ENCODE measurements around the gene COX8A.

COX8A gene

GRCh38 chr11:63979426-63979825 lies 5.0 kb downstream of the COX8A start:
- CTCF ChIA-PET, result interaction anchor here (0.9 to 2.3 kb wide), 2 partner anchors 14 to 34 kb away, joined by 3 to 6 read pairs; no protein-coding TSS in a partner anchor
- no peak for DNase-seq (ENCODE audit: low read depth, low spot score)
- POLR2A ChIA-PET, result no interaction called here
- TF ChIP-seq, protein P1, sequence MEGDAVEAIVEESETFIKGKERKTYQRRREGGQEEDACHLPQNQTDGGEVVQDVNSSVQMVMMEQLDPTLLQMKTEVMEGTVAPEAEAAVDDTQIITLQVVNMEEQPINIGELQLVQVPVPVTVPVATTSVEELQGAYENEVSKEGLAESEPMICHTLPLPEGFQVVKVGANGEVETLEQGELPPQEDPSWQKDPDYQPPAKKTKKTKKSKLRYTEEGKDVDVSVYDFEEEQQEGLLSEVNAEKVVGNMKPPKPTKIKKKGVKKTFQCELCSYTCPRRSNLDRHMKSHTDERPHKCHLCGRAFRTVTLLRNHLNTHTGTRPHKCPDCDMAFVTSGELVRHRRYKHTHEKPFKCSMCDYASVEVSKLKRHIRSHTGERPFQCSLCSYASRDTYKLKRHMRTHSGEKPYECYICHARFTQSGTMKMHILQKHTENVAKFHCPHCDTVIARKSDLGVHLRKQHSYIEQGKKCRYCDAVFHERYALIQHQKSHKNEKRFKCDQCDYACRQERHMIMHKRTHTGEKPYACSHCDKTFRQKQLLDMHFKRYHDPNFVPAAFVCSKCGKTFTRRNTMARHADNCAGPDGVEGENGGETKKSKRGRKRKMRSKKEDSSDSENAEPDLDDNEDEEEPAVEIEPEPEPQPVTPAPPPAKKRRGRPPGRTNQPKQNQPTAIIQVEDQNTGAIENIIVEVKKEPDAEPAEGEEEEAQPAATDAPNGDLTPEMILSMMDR (IDR thresholded peaks at IDR 0.05; ENCODE audit: insufficient read depth, low read length, missing control alignments), result no peak
- H3K4me3 ChIP-seq (ENCODE audit: low read depth, low read length), result no peak overlapping the region

GRCh38 chr11:63985812-63986155 lies 11.4 kb downstream of the COX8A start:
- DNase-seq (ENCODE audit: low read depth, low spot score), result no peak
- ChIA-PET POLR2A (no interaction called here), CTCF (interaction anchor here (1.0 to 3.2 kb wide), 2 partner anchors 15 to 150 kb away, joined by 3 to 34 read pairs; no protein-coding TSS in a partner anchor)
- TF ChIP-seq, protein P1 (IDR thresholded peaks at IDR 0.05; ENCODE audit: insufficient read depth, low read length, missing control alignments), result no peak
- H3K4me3 ChIP-seq (ENCODE audit: low read depth, low read length), result peak overlapping the region; percentile 96

DNA sequence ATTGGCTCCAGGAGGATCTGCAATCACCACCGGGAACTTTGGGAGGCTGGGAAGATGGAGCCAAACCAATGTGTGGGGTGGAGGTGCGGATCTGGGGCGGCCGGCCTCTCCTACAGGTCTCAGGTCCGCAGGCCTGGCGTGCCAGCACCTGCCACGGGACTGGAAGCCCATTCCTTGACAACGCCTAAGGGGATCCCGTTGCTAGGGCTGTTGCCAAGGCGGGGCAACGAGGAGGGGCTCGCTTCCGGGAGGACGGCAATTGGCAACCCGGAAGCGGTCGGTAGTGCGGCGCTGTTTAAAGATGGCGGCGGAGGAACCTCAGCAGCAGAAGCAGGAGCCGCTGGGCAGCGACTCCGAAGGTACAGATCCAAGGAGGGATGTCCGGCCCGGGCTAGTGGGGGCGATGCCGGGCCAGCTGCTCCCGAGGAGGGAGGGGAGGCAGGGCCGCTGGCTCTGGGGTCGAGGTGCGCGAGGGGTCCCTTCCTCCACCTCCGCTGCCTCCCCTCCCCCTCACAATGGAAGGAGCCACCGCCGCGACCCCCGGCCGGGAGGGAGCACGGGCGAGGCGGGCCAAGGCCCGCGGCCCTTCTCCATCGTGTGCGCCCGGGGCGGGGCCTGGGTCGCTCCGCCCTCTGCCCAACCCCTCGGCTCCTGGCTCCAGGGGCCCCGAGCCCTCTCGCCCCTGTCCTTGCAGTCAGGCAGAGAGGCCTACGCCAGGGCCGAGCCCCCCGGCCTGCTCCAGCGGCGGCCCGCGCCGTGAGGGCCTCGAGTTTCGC lies 11.9 kb downstream of the COX8A start, which contains the start of gene OTUB1:
Gene OTUB1 (plus strand): TSS at position 283 of the 776 bp plus-strand sequence. CDS start 19 bp downstream, at position 302.
- POLR2A ChIA-PET, result no interaction called here
- TF ChIP-seq, protein P1 (IDR thresholded peaks at IDR 0.05; ENCODE audit: insufficient read depth, low read length, missing control alignments), result no peak
- peak within 1 kb of the TSS; percentile 96 for H3K4me3 ChIP-seq (ENCODE audit: low read depth, low read length)
- DNase-seq (ENCODE audit: low read depth, low spot score), result peak; percentile 36
- CTCF ChIA-PET, result interaction anchor here (1.0 to 3.2 kb wide), 3 partner anchors 15 to 151 kb away, joined by 3 to 34 read pairs (median 8); no protein-coding TSS in a partner anchor

- TF ChIP-seq, protein P1 (IDR thresholded peaks at IDR 0.05; ENCODE audit: insufficient read depth, low read length, missing control alignments), result no peak
- POLR2A ChIA-PET, result no interaction called here
- peak overlapping the region; percentile 96 for H3K4me3 ChIP-seq (ENCODE audit: low read depth, low read length)
- CTCF ChIA-PET, result interaction anchor here (0.6 to 3.2 kb wide), 5 partner anchors 14 to 162 kb away, joined by 3 to 34 read pairs (median 7); no protein-coding TSS in a partner anchor
- no peak for DNase-seq (ENCODE audit: low read depth, low spot score)
Measured at GRCh38 chr11:63986932-63987513, 12.6 kb downstream of the COX8A start.

DNA sequence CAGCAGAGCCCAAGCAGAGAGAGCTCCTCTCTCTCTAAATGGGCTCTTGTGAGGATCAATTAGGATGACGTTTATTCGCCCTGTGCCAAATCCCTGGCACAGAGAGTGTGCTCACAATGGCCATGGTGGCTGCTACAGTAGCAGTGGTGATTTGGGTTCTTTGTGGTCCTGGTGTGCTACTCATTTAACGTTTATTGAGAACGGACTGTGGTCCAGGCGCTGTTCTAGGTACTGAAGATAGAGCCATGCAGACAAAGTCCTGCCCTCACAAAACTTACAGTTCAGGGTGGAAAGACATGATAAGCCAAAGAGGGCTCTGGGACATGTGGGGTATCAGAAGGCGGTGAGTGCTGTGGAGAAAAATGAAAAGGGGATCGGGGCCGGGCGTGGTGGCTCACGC lies 17.1 kb downstream of the COX8A start:
- ChIA-PET CTCF (interaction anchor here (1.1 to 4.5 kb wide), 4 partner anchors 9 to 161 kb away, joined by 3 to 49 read pairs (median 6); no protein-coding TSS in a partner anchor), POLR2A (no interaction called here)
- H3K4me3 ChIP-seq (ENCODE audit: low read depth, low read length), result no peak overlapping the region
- DNase-seq (ENCODE audit: low read depth, low spot score), result no peak
- TF ChIP-seq, protein P1 (IDR thresholded peaks at IDR 0.05; ENCODE audit: insufficient read depth, low read length, missing control alignments), result no peak

DNA sequence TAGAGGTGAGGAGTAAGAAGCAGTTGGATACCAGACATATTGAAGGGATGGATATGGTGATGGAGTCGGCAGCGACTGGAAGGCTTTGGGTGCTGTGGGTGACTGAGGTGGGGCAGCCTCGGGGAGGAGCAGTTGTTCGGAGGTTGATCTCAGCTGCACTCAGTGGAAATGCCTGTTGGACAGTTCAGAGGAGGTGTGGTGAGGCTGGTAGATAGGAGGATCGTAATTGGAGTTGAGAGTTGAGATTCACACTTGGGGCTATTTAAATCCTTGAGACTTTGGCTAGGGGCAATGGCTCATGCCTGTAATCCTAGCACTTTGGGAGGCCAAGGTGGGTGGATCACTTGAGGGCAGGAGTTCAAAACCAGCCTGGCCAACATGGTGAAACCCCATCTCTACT lies 18.7 kb downstream of the COX8A start:
- H3K4me3 ChIP-seq (ENCODE audit: low read depth, low read length), result no peak overlapping the region
- ChIA-PET CTCF (interaction anchor here (0.5 to 4.5 kb wide), 3 partner anchors 8 to 40 kb away, joined by 3 to 49 read pairs (median 4); no protein-coding TSS in a partner anchor), POLR2A (no interaction called here)
- TF ChIP-seq, protein P1 (IDR thresholded peaks at IDR 0.05; ENCODE audit: insufficient read depth, low read length, missing control alignments), result no peak
- DNase-seq (ENCODE audit: low read depth, low spot score), result no peak

Data from AG04449 (cell line).